Suprapubic skin (tissue), 3 donors: ENCODE results near the gene TLCD4.
"Not testable (repeated sequence)": the region's sequence is repeated elsewhere in the genome, so short reads cannot be mapped to it uniquely, and the experiment has no call there.

Experiments used
- CTCF ChIP-seq, 2 donors: fragments of 200-600 bp in 1 of 2; fragments of 450-650 bp in 1 of 2; sonication (generic) in 1 of 2; IDR thresholded peaks; one replicate each; pipeline ENCODE4 v1.5.1; 2016 to 2019; ENCODE audit warnings: antibody characterized with exemption in 2 of 2, mild to moderate bottlenecking in 1 of 2, moderate library complexity in 1 of 2
- EP300 ChIP-seq: sonication (generic); formaldehyde crosslinking; IDR thresholded peaks from one replicate; pipeline ENCODE4 v1.6.1; 2017; ENCODE audit warnings: antibody characterized with exemption

DNA sequence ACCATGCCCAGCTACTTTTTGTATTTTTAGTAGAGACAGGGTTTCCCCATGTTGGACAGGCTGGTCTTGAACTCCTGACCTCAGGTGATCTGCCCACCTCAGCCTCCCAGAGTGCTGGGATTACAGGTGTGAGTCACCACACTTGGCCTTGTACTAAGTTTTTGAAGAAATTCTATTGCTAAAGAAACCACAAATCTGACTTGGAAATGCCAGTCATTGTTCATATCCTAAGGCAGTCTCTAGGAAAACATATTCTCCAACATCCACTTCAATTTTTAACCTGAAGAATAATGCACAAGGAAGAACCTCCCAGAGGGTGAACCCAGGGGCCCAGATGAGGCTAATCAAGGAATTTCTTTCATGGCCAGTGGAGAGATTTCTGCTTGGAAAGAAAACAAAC, 24.3 kb upstream of the TLCD4 start:
- not testable (repeated sequence) for TF ChIP-seq EP300; CTCF (IDR thresholded peaks at IDR 0.05)
